ENCODE measurements around the gene FARSA.

- no peak for TF ChIP-seq POLR2A (IDR thresholded peaks at IDR 0.05)
- no peak for TF ChIP-seq CTCF (IDR thresholded peaks at IDR 0.05)
Observed at GRCh38 chr19:12880551-12881171, 52.9 kb downstream of the FARSA start.
